ENCODE data around the gene ACSS2.
A peak's percentile ranks its signal among the peaks of the same experiment; 100 is the strongest.

ACSS2 gene, protein sequence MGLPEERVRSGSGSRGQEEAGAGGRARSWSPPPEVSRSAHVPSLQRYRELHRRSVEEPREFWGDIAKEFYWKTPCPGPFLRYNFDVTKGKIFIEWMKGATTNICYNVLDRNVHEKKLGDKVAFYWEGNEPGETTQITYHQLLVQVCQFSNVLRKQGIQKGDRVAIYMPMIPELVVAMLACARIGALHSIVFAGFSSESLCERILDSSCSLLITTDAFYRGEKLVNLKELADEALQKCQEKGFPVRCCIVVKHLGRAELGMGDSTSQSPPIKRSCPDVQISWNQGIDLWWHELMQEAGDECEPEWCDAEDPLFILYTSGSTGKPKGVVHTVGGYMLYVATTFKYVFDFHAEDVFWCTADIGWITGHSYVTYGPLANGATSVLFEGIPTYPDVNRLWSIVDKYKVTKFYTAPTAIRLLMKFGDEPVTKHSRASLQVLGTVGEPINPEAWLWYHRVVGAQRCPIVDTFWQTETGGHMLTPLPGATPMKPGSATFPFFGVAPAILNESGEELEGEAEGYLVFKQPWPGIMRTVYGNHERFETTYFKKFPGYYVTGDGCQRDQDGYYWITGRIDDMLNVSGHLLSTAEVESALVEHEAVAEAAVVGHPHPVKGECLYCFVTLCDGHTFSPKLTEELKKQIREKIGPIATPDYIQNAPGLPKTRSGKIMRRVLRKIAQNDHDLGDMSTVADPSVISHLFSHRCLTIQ

DNA sequence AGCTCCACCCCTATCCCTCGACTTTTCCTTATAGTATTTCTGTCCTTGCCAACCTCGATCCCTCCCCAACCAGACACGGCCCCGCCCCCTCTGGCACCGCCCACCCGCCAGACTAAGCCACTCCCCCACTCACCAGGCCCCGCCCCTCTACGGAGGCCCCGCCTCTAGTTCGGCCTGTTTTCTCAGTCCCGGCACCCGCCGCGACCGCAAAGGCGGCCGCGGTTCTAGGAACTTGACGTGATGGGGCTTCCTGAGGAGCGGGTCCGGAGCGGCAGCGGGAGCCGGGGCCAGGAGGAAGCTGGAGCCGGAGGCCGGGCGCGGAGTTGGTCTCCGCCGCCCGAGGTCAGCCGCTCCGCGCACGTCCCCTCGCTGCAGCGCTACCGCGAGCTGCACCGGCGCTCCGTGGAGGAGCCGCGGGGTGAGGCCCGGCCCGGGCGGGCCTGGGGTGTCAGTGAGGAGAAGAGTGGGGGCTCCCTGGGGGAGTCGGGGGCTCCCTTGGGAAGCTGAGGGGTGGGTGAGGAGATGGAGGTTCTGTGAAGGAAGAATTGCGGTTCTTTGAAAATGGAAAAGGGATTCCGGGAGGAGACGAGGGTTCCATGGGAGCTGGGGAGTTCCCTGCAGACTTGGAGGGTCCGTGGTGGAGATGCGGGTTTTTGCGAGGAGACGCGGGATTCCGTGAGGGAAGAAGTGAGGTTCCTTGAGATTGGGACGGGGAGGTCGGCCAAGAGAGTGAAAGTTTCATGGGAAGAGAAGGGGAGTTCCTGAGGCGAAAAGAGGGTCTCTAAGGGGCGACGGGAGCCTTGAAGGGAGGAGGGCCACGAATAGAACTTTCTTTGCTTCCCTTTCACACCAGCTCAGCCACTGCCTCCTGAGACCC lies at the start of gene ACSS2:
Gene ACSS2, plus strand, starts transcription at position 207 of the 877 bp plus-strand sequence. Its CDS starts 34 bp downstream, at position 241.
- peak within 1 kb of the TSS; percentile 76 for H3K4me3 ChIP-seq (ENCODE audit: low read depth, low read length)
- TF ChIP-seq, protein P1, sequence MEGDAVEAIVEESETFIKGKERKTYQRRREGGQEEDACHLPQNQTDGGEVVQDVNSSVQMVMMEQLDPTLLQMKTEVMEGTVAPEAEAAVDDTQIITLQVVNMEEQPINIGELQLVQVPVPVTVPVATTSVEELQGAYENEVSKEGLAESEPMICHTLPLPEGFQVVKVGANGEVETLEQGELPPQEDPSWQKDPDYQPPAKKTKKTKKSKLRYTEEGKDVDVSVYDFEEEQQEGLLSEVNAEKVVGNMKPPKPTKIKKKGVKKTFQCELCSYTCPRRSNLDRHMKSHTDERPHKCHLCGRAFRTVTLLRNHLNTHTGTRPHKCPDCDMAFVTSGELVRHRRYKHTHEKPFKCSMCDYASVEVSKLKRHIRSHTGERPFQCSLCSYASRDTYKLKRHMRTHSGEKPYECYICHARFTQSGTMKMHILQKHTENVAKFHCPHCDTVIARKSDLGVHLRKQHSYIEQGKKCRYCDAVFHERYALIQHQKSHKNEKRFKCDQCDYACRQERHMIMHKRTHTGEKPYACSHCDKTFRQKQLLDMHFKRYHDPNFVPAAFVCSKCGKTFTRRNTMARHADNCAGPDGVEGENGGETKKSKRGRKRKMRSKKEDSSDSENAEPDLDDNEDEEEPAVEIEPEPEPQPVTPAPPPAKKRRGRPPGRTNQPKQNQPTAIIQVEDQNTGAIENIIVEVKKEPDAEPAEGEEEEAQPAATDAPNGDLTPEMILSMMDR (conservative IDR thresholded peaks at IDR 0.05; ENCODE audit: low read depth, low read length) = no peak
- no peak for DNase-seq (ENCODE audit: low read depth)

DNA sequence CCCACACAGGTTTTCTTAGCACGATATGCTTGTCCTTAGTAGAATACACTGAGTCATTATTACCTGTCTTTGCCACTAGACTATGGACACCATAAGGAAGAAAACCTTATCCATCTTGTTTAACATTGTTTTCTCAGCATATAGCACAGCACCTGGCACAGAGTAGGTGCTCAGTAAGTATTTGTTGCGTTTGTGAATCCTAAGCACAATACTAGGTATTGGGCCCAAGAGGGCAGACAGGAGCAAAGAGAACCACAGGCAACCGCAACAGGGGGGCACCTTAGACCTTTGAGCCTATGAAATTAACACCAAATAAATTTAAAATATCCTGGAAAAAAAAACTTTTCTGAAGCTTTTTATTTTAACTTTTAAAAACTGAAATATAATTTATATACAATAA lies 47.2 kb upstream of the ACSS2 start:
- TF ChIP-seq, protein P1 (conservative IDR thresholded peaks at IDR 0.05; ENCODE audit: low read depth, low read length) = peak; percentile 15
- DNase-seq (ENCODE audit: low read depth) = no peak
- no peak overlapping the region for H3K4me3 ChIP-seq (ENCODE audit: low read depth, low read length)

DNA sequence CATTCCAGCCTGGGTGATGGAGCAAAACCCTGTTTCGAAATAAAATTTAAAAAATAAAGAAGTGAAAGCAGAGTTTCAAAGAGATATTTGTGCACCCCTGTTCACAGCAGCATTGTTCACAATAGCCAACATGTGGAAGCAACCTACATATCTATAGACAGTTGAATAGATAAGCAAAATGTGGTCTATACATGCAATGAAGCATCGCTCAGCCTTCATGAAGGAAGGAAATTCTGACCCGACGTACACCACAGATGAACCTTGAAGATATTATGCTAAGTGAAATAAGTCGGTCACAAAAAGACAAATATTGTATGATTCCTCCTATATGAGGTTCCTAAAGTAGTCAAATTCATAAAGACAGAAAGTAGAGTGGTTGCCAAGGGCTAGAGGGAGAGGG lies 44.5 kb upstream of the ACSS2 start:
- TF ChIP-seq, protein P1 (conservative IDR thresholded peaks at IDR 0.05; ENCODE audit: low read depth, low read length) = no peak
- H3K4me3 ChIP-seq (ENCODE audit: low read depth, low read length) = no peak overlapping the region
- DNase-seq (ENCODE audit: low read depth) = no peak

DNA sequence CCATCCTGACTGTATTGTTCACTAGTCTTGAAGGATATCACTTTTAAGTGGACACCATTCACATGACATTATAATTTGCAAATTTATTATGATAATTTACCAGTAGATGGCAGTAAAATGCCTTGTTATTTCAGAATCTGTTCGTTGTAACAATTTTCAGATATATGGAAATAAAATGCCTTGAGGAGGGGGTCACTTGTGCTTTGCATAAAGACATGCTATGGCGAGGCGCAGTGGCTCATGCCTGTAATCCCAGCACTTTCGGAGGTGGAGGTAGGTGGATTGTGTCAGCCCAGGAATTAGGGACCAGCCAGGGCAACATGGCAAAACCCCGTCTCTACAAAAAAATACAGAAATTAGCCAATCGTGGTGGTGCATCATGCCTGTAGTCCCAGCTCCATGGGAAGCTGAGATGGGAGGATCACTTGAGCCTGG lies 41.9 kb upstream of the ACSS2 start:
- TF ChIP-seq, protein P1 (conservative IDR thresholded peaks at IDR 0.05; ENCODE audit: low read depth, low read length) = peak; percentile 34
- peak; percentile 60 for DNase-seq (ENCODE audit: low read depth)

DNA sequence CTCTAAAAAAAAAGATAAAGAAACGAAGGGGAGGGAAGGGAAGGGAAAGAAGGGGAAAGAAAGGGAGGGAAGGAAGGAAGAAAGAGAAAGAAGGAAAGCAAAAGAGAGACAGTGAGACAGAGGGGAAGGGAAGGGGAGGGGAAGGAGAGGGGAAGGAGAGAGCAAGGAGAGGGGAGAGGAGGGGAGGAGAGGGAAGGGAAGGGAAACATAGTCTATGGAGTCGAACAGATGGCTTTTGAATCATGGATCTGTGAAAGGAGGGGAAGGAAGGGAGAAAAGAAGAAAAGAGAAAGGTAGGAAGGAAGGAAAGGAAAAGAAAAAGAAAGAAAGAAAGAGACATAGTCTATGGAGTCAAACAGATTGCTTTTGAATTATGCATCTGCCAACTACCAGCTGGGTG lies 34.3 kb upstream of the ACSS2 start:
- TF ChIP-seq, protein P1 (conservative IDR thresholded peaks at IDR 0.05; ENCODE audit: low read depth, low read length) = no peak
- no peak for DNase-seq (ENCODE audit: low read depth)
- no peak overlapping the region for H3K4me3 ChIP-seq (ENCODE audit: low read depth, low read length)

More for the DNA sequence above, 41.9 kb upstream of the ACSS2 start:
- no peak overlapping the region for H3K4me3 ChIP-seq (ENCODE audit: low read depth, low read length)

DNA sequence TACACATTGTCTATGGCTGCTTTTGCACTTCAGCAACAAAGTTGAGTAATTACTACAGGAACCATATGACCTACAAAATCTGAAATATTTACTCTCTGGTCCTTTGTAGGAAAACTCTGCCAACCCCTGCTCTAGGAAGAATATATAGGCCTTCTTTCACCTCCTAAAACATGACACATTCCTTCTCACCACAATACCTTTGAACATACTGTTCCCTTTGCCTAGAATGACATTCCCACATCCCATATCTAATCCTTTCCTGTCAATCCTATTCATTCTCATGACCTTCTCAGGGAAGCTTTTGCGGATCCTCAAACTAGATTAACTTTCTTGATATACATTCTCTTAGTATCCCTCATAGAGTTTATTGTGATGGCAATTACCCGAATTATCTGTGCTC lies 33.0 kb upstream of the ACSS2 start:
- TF ChIP-seq, protein P1 (conservative IDR thresholded peaks at IDR 0.05; ENCODE audit: low read depth, low read length) = no peak
- DNase-seq (ENCODE audit: low read depth) = no peak
- H3K4me3 ChIP-seq (ENCODE audit: low read depth, low read length) = no peak overlapping the region
